HCT116 (cell line): Measurements from ENCODE around the gene SCUBE2. TPM values are rescaled to one million over a fixed set of nuclear protein-coding genes. Genes with fewer than 3 reads are reported as not detected.

Experiments used
- ATAC-seq: fragments of 200-7000 bp; cut with Tn5 transposase; 2 replicates; pipeline ENCODE4 v1.9.1; 2020; ENCODE audit warnings: mild to moderate bottlenecking, moderate library complexity
- BruUV-seq: library from RNA; stranded (reverse); fragments of 400-500 nt; replicated peaks from 2 replicates; lab custom pipeline; 2021; lab: Mats Ljungman, UMichigan
- CTCF ChIA-PET: fragments of 300-600 bp; sonication (Branson Sonifier 250); formaldehyde crosslinking; loops from one replicate; lab custom pipeline; 2021; ENCODE audit warnings: antibody characterized with exemption; lab: Charles Lee
- POLR2A ChIA-PET: fragments of 300-600, 350-600 bp; sonication (Branson Sonifier 250); formaldehyde crosslinking; loops from one replicate; lab custom pipeline; 2021; ENCODE audit warnings: antibody characterized with exemption; lab: Charles Lee
- RAD21 ChIA-PET, 2 experiments: fragments of 300-600 bp; sonication (Branson Sonifier 250); formaldehyde crosslinking; loops; one replicate each; lab custom pipeline; 2023; ENCODE audit warnings: low total read pairs in 2 of 2; ENCODE audit not compliant: uncharacterized antibody in 2 of 2, unreplicated experiment in 2 of 2, low non-redundant PET in 1 of 2; lab: Charles Lee
- DNase-seq: peaks from one replicate; pipeline ENCODE4 v3.0.0-alpha.2; 2010; ENCODE audit warnings: low read depth, low spot score
- H2AFZ ChIP-seq: fragments of 200-600 bp; shearing (Covaris generic), sonication (generic); 2 replicates; pipeline ENCODE4 v1.6.1; 2017; ENCODE audit warnings: low read depth, mixed run types, mixed read lengths, antibody characterized with exemption, low read length; ENCODE audit not compliant: poor library complexity, severe bottlenecking
- H3K27ac ChIP-seq: 2 replicates; pipeline ENCODE4 v1.5.1; 2012; ENCODE audit warnings: low read depth, low read length
- H3K27me3 ChIP-seq: fragments of 200-600 bp; sonication (generic); 2 replicates; pipeline ENCODE4 v1.6.1; 2016; ENCODE audit warnings: mixed run types, low read length, mixed read lengths; ENCODE audit not compliant: insufficient read depth
- H3K36me3 ChIP-seq, 2 experiments: fragments of 200-500 bp in 1 of 2; fragments of 200-600 bp in 1 of 2; sonication (Bioruptor generic) in 1 of 2; sonication (generic) in 1 of 2; 2 replicates each; pipeline versions ENCODE4 v1.5.1 to v1.6.1; 2014 to 2016; ENCODE audit warnings: low read length in 2 of 2, inconsistent platforms in 1 of 2, mixed read lengths in 1 of 2, mixed run types in 1 of 2; ENCODE audit not compliant: insufficient read depth in 2 of 2, control insufficient read depth in 1 of 2
- H3K4me1 ChIP-seq, 2 experiments: fragments of 200-600 bp in 1 of 2; sonication (generic) in 1 of 2; 2 replicates each; pipeline versions ENCODE4 v1.5.1 to v1.6.1; 2012 to 2017; ENCODE audit warnings: low read length in 2 of 2, inconsistent platforms in 1 of 2, mild to moderate bottlenecking in 1 of 2, mixed read lengths in 1 of 2, mixed run types in 1 of 2, moderate library complexity in 1 of 2; ENCODE audit not compliant: insufficient read depth in 2 of 2, control insufficient read depth in 1 of 2
- H3K4me2 ChIP-seq: fragments of 200-600 bp; sonication (generic); 2 replicates; pipeline ENCODE4 v1.6.1; 2017; ENCODE audit warnings: mixed run types, low read length, mixed read lengths
- H3K4me3 ChIP-seq, 2 experiments: fragments of 200-600 bp in 1 of 2; sonication (generic) in 1 of 2; replicated peaks in 1 of 2; 2 replicates each; pipeline ENCODE4 v1.5.1; 2011 to 2016; ENCODE audit warnings: low read length in 2 of 2, control low read depth in 1 of 2, low read depth in 1 of 2, mild to moderate bottlenecking in 1 of 2, mixed read lengths in 1 of 2, mixed run types in 1 of 2
- H3K79me2 ChIP-seq: fragments of 200-600 bp; sonication (generic); 2 replicates; pipeline ENCODE4 v1.6.1; 2017; ENCODE audit warnings: mild to moderate bottlenecking, mixed run types, low read length, moderate library complexity, mixed read lengths; ENCODE audit not compliant: insufficient read depth
- H3K9ac ChIP-seq: fragments of 200-600 bp; sonication (generic); 2 replicates; pipeline ENCODE4 v1.6.1; 2016; ENCODE audit warnings: low read length, mixed read lengths
- H3K9me2 ChIP-seq: fragments of 200-600 bp; sonication (generic), shearing (Covaris generic); 2 replicates; pipeline ENCODE4 v1.6.1; 2017; ENCODE audit warnings: mixed run types, mild to moderate bottlenecking, moderate library complexity; ENCODE audit not compliant: insufficient read depth
- H3K9me3 ChIP-seq, 2 experiments: fragments of 200-500 bp in 1 of 2; fragments of 200-600 bp in 1 of 2; sonication (Bioruptor generic) in 1 of 2; sonication (generic) in 1 of 2; 2 replicates each; pipeline ENCODE4 v1.6.1; 2014 to 2017; ENCODE audit warnings: low read length in 2 of 2, mixed read lengths in 2 of 2, inconsistent platforms in 1 of 2, low read depth in 1 of 2, mild to moderate bottlenecking in 1 of 2, mixed run types in 1 of 2, moderate library complexity in 1 of 2; ENCODE audit not compliant: control insufficient read depth in 1 of 2, insufficient read depth in 1 of 2
- H4K20me1 ChIP-seq: fragments of 200-600 bp; sonication (generic), shearing (Covaris generic); 2 replicates; pipeline ENCODE4 v1.6.1; 2017; ENCODE audit warnings: mixed run types, mild to moderate bottlenecking, moderate library complexity; ENCODE audit not compliant: insufficient read depth
- CTCF ChIP-seq, 3 experiments: fragments of 200-600 bp in 1 of 3; sonication (generic) in 1 of 3; IDR thresholded peaks in 2 of 3; conservative IDR thresholded peaks in 1 of 3; 2 replicates each; pipeline ENCODE4 v1.5.1; 2012 to 2017; ENCODE audit warnings: low read depth in 2 of 3, low read length in 2 of 3, antibody characterized with exemption in 1 of 3, borderline replicate concordance in 1 of 3, control low read depth in 1 of 3, mild to moderate bottlenecking in 1 of 3, mixed read lengths in 1 of 3, mixed run types in 1 of 3, moderate library complexity in 1 of 3; ENCODE audit not compliant: insufficient read depth in 1 of 3
- EZH2 ChIP-seq: fragments of 200-600 bp; sonication (generic); IDR thresholded peaks from 2 replicates; pipeline ENCODE4 v1.6.1; 2017; ENCODE audit warnings: antibody characterized with exemption, mixed run types
- FOSL1 ChIP-seq: IDR thresholded peaks from 2 replicates; pipeline ENCODE4 v1.6.1; 2012; ENCODE audit warnings: low read depth
- JUND ChIP-seq: IDR thresholded peaks from 2 replicates; pipeline ENCODE4 v1.6.1; 2012
- RAD21 ChIP-seq: IDR thresholded peaks from 2 replicates; pipeline ENCODE4 v1.6.1; 2012; ENCODE audit warnings: low read depth, mild to moderate bottlenecking
- SIN3A ChIP-seq: IDR thresholded peaks from 2 replicates; pipeline ENCODE4 v1.6.1; 2012; ENCODE audit warnings: low read depth
- TCF7L2 ChIP-seq: IDR thresholded peaks from 2 replicates; pipeline ENCODE4 v1.7.0; 2011; ENCODE audit warnings: borderline replicate concordance, inconsistent platforms; ENCODE audit not compliant: insufficient read depth, insufficient read length; ENCODE audit errors: extremely low read depth
- ZFX ChIP-seq: fragments of 450-650 bp; IDR thresholded peaks from 2 replicates; pipeline ENCODE4 v1.6.1; 2017
- ZNF274 ChIP-seq: fragments of 200-500 bp; sonication (Bioruptor generic); IDR thresholded peaks from 2 replicates; pipeline ENCODE4 v1.6.1; 2014; ENCODE audit warnings: mild to moderate bottlenecking, low read depth, low read length, inconsistent platforms
- intact Hi-C: fragments of 100-400 bp; cut with micrococcal nuclease; formaldehyde crosslinking; loops from 2 replicates; pipeline ENCODE4 v1.10.0; 2022
- total RNA-seq: library from RNA; stranded (reverse); gene quantifications from one replicate; pipeline ENCODE4 v1.2.1, GENCODE V29; 2021; ENCODE audit not compliant: unreplicated experiment

Gene SCUBE2
- total RNA-seq, 1 experiment from 2014 or later = 1.3 TPM

- Histone ChIP-seq H3K79me2 (no peaks in the 10 kb centered on the region), H3K27me3 (no peaks in the 10 kb centered on the region), H3K9me3 (no peaks in the 10 kb centered on the region), H3K4me1 (no peaks in the 10 kb centered on the region), H3K9ac (no peak overlapping the region), H3K9me2 (no peaks in the 10 kb centered on the region), H3K36me3 (no peaks in the 10 kb centered on the region), H3K27ac (no peak overlapping the region), H3K4me3 (no peak overlapping the region), H4K20me1 (no peaks in the 10 kb centered on the region), H2AFZ (no peak overlapping the region), H3K4me2 (no peak overlapping the region)
- TF ChIP-seq CTCF (IDR thresholded peaks at IDR 0.05 in 2 of 3, conservative IDR thresholded peaks at IDR 0.05 in 1 of 3; ENCODE audit: borderline replicate concordance in 1 of 3, insufficient read depth in 1 of 3, low read depth in 2 of 3, low read length in 2 of 3) (no peak), TCF7L2 (no peak), RAD21 (no peak), ZFX (no peak), ZNF274 (no peak), FOSL1 (no peak), SIN3A (no peak), EZH2 (no peak), JUND (no peak)
- no peak for DNase-seq
- RAD21 ChIA-PET = no interaction called here
- CTCF ChIA-PET = no interaction called here
- no TSS peak for BruUV-seq
- ATAC-seq = no peak
- POLR2A ChIA-PET = no interaction called here
- intact Hi-C loops = no loop called here
Observed at GRCh38 chr11:9074338-9075029, 16.9 kb downstream of the SCUBE2 start.
